Fibroblast of lung (primary cell): Measurements from ENCODE around the gene TEX52.

Experiments used
- EZH2 ChIP-seq: IDR thresholded peaks from 2 replicates; pipeline ENCODE4 v1.5.1; 2012; ENCODE audit warnings: low read length, control low read depth, mild to moderate bottlenecking; ENCODE audit errors: missing control alignments
- TF ChIP-seq, protein P1 (sequence below), 2 donors: IDR thresholded peaks in 1 of 2; conservative IDR thresholded peaks in 1 of 2; 1 replicate in 1 of 2; 2 replicates in 1 of 2; pipeline ENCODE4 v1.5.1; 2011 to 2012; ENCODE audit warnings: low read length in 2 of 2, control low read depth in 1 of 2, inconsistent platforms in 1 of 2, low read depth in 1 of 2, mild to moderate bottlenecking in 1 of 2

DNA sequence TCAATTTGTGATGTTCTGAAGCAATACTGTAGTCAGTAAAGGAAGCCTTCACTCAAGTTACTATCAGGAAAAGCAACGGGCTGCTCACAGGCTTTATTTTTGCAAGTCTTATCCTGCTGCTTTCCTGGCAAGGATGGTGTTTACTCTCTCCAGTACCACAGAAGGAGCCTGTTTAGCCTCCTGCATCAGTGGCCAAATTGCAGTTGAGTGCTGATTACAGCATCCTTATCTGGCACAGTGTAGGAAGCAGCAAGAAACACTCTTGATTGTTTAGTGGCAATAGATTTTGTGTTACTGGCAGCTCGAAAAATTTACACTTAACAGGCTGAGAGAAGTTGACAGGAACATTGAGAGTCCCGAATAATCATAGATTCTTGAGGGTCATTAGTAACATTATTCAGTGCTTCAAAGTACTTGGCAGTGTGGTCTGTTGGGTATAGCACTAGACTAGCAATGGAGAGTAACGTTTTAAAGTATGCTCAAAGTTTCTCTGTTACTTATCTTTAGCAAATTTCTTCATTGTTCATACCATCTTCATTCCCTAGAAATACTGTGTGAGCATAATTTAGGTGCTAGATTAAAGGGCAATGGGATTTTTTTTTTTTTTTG lies 45.5 kb upstream of the TEX52 start:
- TF ChIP-seq, protein P1, sequence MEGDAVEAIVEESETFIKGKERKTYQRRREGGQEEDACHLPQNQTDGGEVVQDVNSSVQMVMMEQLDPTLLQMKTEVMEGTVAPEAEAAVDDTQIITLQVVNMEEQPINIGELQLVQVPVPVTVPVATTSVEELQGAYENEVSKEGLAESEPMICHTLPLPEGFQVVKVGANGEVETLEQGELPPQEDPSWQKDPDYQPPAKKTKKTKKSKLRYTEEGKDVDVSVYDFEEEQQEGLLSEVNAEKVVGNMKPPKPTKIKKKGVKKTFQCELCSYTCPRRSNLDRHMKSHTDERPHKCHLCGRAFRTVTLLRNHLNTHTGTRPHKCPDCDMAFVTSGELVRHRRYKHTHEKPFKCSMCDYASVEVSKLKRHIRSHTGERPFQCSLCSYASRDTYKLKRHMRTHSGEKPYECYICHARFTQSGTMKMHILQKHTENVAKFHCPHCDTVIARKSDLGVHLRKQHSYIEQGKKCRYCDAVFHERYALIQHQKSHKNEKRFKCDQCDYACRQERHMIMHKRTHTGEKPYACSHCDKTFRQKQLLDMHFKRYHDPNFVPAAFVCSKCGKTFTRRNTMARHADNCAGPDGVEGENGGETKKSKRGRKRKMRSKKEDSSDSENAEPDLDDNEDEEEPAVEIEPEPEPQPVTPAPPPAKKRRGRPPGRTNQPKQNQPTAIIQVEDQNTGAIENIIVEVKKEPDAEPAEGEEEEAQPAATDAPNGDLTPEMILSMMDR (conservative IDR thresholded peaks at IDR 0.05 in 1 of 2, IDR thresholded peaks at IDR 0.05 in 1 of 2; ENCODE audit: low read depth in 1 of 2, low read length in 2 of 2), result no peak
- TF ChIP-seq EZH2, result no peak
